SIG-M5 treated with dmso at 0.1 percent for 504 hours (cell line): ENCODE results near the gene TAS2R10.

Experiments used
- DNase-seq: peaks from one replicate; lab custom pipeline; 2025; ENCODE audit not compliant: unreplicated experiment; lab: John Stamatoyannopoulos, UW

TAS2R10 gene

DNA sequence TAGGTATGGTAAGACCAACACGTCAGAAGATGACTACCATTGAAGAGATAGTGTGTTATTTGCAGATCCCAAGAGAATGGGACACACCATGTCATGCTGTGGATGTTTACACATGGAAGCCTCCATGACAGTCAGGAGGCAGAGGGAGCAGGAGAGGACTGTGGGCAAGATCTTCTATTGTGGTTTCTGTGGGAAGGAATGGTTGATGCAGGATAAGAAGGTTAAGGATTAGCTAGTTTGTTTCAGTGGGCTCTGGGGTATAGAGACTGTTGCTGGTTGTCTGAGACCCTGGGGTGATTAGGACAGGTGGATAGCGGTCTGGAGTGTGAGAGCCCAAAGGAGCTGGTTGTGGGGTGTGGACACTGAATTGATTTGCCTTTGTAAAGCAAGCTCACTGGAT lies 47.1 kb downstream of the TAS2R10 start:
- no peak for DNase-seq
